ENCODE measurements around the gene U2AF1L4.

The U2AF1L4 gene

GRCh38 chr19:35743640-35744429, 1.4 kb downstream of the U2AF1L4 start:
- Histone ChIP-seq H3K27me3 (no peaks in the 10 kb centered on the region), H3K9me3 (no peaks in the 10 kb centered on the region), H3K27ac (peak overlapping the region; percentile 98 to 99), H3K4me3 (peak overlapping the region in 1 of 2 donors; percentile 96), H3K4me1 (peaks cover 0 to 54% (median 39%) of the 10 kb centered on the region in 4 donors), H3K36me3 (peaks cover under 1 to 11% (median 1%) of the 10 kb centered on the region in 3 donors)
- TF ChIP-seq CTCF (IDR thresholded peaks at IDR 0.05), result no peak
- intact Hi-C loops (cut with DNase I; ENCODE audit: low total_unique reads), result no loop called here
- DNase-seq, result no peak

DNA sequence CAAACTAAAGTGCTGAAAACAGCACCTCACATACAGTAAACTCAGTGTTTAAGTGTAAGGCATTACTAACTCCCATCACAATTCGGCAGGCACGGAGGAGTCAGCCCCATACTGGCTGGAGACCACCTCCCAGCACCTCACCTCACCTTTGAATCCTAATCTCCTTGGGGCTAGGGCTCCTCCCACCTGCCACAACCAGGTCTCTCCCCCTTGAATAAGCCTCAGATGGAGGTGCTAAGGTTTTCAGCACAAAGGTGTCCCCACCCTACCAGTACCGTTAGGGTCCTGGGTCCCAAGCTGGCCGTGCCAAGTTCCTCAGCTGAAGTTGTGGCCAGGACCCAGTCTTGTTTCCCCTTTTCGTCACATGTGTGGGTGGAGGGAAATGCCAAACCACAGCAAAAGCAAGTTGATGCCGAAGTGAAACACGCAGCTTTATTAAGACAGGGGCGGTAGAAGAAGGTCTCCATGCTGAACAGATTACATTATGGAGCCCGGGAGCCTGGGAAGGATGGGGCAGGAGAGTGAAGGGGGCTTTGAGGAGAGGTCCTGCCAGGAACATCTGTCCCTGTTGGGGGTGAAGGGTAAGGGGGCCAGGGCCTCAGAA, 3.0 kb downstream of the U2AF1L4 start, which contains the start of gene IGFLR1:
IGFLR1 (minus strand) TSS at position 332 of the 604 bp plus-strand sequence. CDS start 1,272 bp downstream, outside the sequence.
- no peaks in the 10 kb centered on the region for H3K9me3 ChIP-seq
- H3K27ac ChIP-seq, result peak within 1 kb of the TSS; percentile 79 to 90
- DNase-seq, result no peak
- TF ChIP-seq CTCF (IDR thresholded peaks at IDR 0.05), result no peak
- intact Hi-C loops (cut with DNase I; ENCODE audit: low total_unique reads), result no loop called here
- H3K4me3 ChIP-seq, result peak within 1 kb of the TSS; percentile 58 to 72
- H3K36me3 ChIP-seq, result peaks cover 15 to 27% (median 17%) of the 10 kb centered on the region in 3 donors
- H3K4me1 ChIP-seq, result peaks cover 0 to 47% (median 32%) of the 10 kb centered on the region in 4 donors
- H3K27me3 ChIP-seq, result no peaks in the 10 kb centered on the region

DNA sequence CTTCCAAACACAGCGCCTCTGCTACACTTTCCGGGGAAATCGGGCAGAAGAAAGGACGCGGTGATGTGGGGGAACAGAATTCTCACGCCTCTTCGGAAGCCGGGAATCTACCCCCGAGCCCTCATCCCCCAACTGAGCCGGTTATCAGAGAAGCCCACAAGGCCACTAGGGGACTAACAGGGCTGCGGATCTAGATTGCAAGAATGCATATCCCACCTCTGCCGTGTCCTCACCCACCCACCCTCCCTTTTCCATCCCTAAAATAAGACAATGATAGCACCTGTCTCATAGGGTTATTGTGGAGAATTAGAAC, 4.1 kb downstream of the U2AF1L4 start:
- intact Hi-C loops (cut with DNase I; ENCODE audit: low total_unique reads), result no loop called here
- Histone ChIP-seq H3K27ac (peak overlapping the region; percentile 79 to 90), H3K4me3 (peak overlapping the region; percentile 58 to 72), H3K36me3 (peaks cover 15 to 37% (median 28%) of the 10 kb centered on the region in 3 donors), H3K4me1 (peaks cover 0 to 40% (median 26%) of the 10 kb centered on the region in 4 donors), H3K27me3 (no peaks in the 10 kb centered on the region), H3K9me3 (no peaks in the 10 kb centered on the region)
- TF ChIP-seq CTCF (IDR thresholded peaks at IDR 0.05), result no peak
- DNase-seq, result no peak

- H3K4me1 ChIP-seq, result peaks cover 0 to 35% (median 22%) of the 10 kb centered on the region in 4 donors
- H3K36me3 ChIP-seq, result peaks cover 15 to 43% (median 34%) of the 10 kb centered on the region in 3 donors
- peak overlapping the region; percentile 79 to 90 for H3K27ac ChIP-seq
- peak; percentile 99 for DNase-seq
- intact Hi-C loops (cut with DNase I; ENCODE audit: low total_unique reads), result no loop called here
- no peaks in the 10 kb centered on the region for H3K27me3 ChIP-seq
- no peaks in the 10 kb centered on the region for H3K9me3 ChIP-seq
- H3K4me3 ChIP-seq, result peak overlapping the region; percentile 58 to 72
- no peak for TF ChIP-seq CTCF (IDR thresholded peaks at IDR 0.05)
Measured at GRCh38 chr19:35740423-35741202, 4.6 kb downstream of the U2AF1L4 start.

GRCh38 chr19:35740108-35740422, 5.2 kb downstream of the U2AF1L4 start:
- Histone ChIP-seq H3K27me3 (no peaks in the 10 kb centered on the region), H3K27ac (peak overlapping the region; percentile 79 to 90), H3K4me1 (peaks cover 0 to 35% (median 22%) of the 10 kb centered on the region in 4 donors), H3K4me3 (peak overlapping the region; percentile 58 to 72), H3K36me3 (peaks cover 15 to 48% (median 39%) of the 10 kb centered on the region in 3 donors), H3K9me3 (no peaks in the 10 kb centered on the region)
- no peak for DNase-seq
- intact Hi-C loops (cut with DNase I; ENCODE audit: low total_unique reads), result no loop called here
- no peak for TF ChIP-seq CTCF (IDR thresholded peaks at IDR 0.05)

Measured in tibial artery (tissue), 4 donors.